H1 (cell line): ENCODE results near the gene FOXD3. TPM values are rescaled to one million over a fixed set of nuclear protein-coding genes. Genes with fewer than 3 reads are reported as not detected.

Experiments used
- CHD7 ChIP-seq: fragments of 300-600 bp; sonication (generic); IDR thresholded peaks from 2 replicates; pipeline ENCODE4 v1.7.1; 2012; ENCODE audit warnings: low read length, moderate library complexity, mild to moderate bottlenecking, inconsistent platforms; ENCODE audit not compliant: insufficient replicate concordance
- EZH2 ChIP-seq: fragments of 200-600 bp; sonication (generic); IDR thresholded peaks from 2 replicates; pipeline ENCODE4 v1.7.1; 2012; ENCODE audit warnings: low read depth, mild to moderate bottlenecking, moderate library complexity, low read length, inconsistent platforms; ENCODE audit not compliant: severe bottlenecking
- JUN ChIP-seq: IDR thresholded peaks from 2 replicates; pipeline ENCODE4 v1.6.1; 2011; ENCODE audit warnings: low read depth, mild to moderate bottlenecking, improper control_type of control experiment, low read length
- POLR2A ChIP-seq, 2 experiments: IDR thresholded peaks; 1 replicate in 1 of 2; 2 replicates in 1 of 2; pipeline ENCODE4 v1.6.1; 2011; ENCODE audit warnings: low read depth in 2 of 2, low read length in 2 of 2, mild to moderate bottlenecking in 2 of 2; ENCODE audit errors: control extremely low read depth in 1 of 2
- RAD21 ChIP-seq, 2 experiments: IDR thresholded peaks in 1 of 2; conservative IDR thresholded peaks in 1 of 2; 2 replicates each; pipeline ENCODE4 v1.6.1; 2011; ENCODE audit warnings: low read depth in 2 of 2, low read length in 2 of 2, improper control_type of control experiment in 1 of 2, inconsistent platforms in 1 of 2, mild to moderate bottlenecking in 1 of 2, moderate library complexity in 1 of 2
- RNF2 ChIP-seq: fragments of 200-900, 300-1000 bp; sonication (generic); IDR thresholded peaks from 2 replicates; pipeline ENCODE4 v1.7.1; 2016; ENCODE audit warnings: borderline replicate concordance, low read depth, mild to moderate bottlenecking, antibody characterized with exemption, low read length; ENCODE audit not compliant: poor library complexity, severe bottlenecking; ENCODE audit errors: missing control alignments
- SP1 ChIP-seq: IDR thresholded peaks from 2 replicates; pipeline ENCODE4 v1.6.1; 2011; ENCODE audit warnings: low read depth, low read length
- SP4 ChIP-seq: IDR thresholded peaks from 2 replicates; pipeline ENCODE4 v1.6.1; 2012; ENCODE audit warnings: low read length, inconsistent platforms
- TAF7 ChIP-seq: optimal IDR thresholded peaks from 2 replicates; pipeline ENCODE3; 2011; ENCODE audit warnings: low read depth, mild to moderate bottlenecking, inconsistent platforms, low read length, moderate library complexity, borderline replicate concordance
- polyA plus RNA-seq, 7 experiments: library from polyadenylated mRNA; depleted of rRNA in 3 of 7; stranded (reverse) in 5 of 7; unstranded in 2 of 7; fragments of >200 nt in 5 of 7; fragments of 200-250 nt in 2 of 7; gene quantifications; 1 replicate in 5 of 7; 2 replicates in 1 of 7; 4 replicates in 1 of 7; pipeline versions ENCODE4 v1.2.1 to v1.2.3, GENCODE V29; 2011 to 2013; ENCODE audit warnings: missing spikeins in 2 of 7, mixed read lengths in 2 of 7
- total RNA-seq: library from RNA; stranded (reverse); fragmentation: NEBNext Ultra II Directional; extraction: Animal tissue kit (Norgen Biotek cat#: 25700); gene quantifications from 2 replicates; pipeline ENCODE4 v1.2.1, GENCODE V29; 2021

Gene FOXD3
- total and polyA plus RNA-seq, 2 of the 8 experiments (the other 6 are each of a cell fraction or from before 2014, with no cell fraction given): 8.7 to 33.7 TPM

GRCh38 chr1:63322114-63322943 lies at the start of gene FOXD3 (continued):
- TF ChIP-seq CHD7: no peak
- peak; percentile 13 for TF ChIP-seq TAF7
- 0 out of 2 replicates have a peak, but pooled peaks have one; percentile 58 for TF ChIP-seq SP4
- no peak for TF ChIP-seq RNF2
- TF ChIP-seq POLR2A (IDR thresholded peaks at IDR 0.05; ENCODE audit: control extremely low read depth in 1 of 2, low read depth in 2 of 2, low read length in 2 of 2): peak in 1 of 2 experiments; percentile 78; a peak in 2 of 3 replicates
- no peak for TF ChIP-seq EZH2
- TF ChIP-seq JUN: no peak
- no peak for TF ChIP-seq RAD21 (IDR thresholded peaks at IDR 0.05 in 1 of 2, conservative IDR thresholded peaks at IDR 0.05 in 1 of 2; ENCODE audit: low read depth in 2 of 2, low read length in 2 of 2)
- no peak for TF ChIP-seq SP1
